Stimulated activated naive CD8-positive, alpha-beta T cell treated with anti-CD3 and anti-CD28 coated beads, Interleukin-15, Interleukin-2, amounts not matched to agents 100 ng/mL and 50 ng/mL, for 24 hours (primary cell): Measurements from ENCODE around the gene CCM2.

ENCODE experiments used
- H3K27ac Mint-ChIP-seq: one replicate; pipeline ENCODE4 v1.8.0; 2021; ENCODE audit warnings: mild to moderate bottlenecking, mixed read lengths
- H3K27me3 Mint-ChIP-seq: one replicate; pipeline ENCODE4 v1.8.0; 2021; ENCODE audit warnings: mixed read lengths
- H3K36me3 Mint-ChIP-seq: one replicate; pipeline ENCODE4 v1.8.0; 2021; ENCODE audit warnings: low read depth, mixed read lengths
- H3K4me1 Mint-ChIP-seq: one replicate; pipeline ENCODE4 v1.8.0; 2021; ENCODE audit warnings: low read depth, mixed read lengths
- H3K4me3 Mint-ChIP-seq: one replicate; pipeline ENCODE4 v1.8.0; 2021; ENCODE audit warnings: mild to moderate bottlenecking, mixed read lengths
- H3K9me3 Mint-ChIP-seq: one replicate; pipeline ENCODE4 v1.8.0; 2021; ENCODE audit warnings: mixed read lengths

CCM2 gene

GRCh38 chr7:44965441-44965903 lies 34.5 kb upstream of the CCM2 start:
- no peaks in the 10 kb centered on the region for H3K27me3 Mint-ChIP-seq
- peaks cover 60% of the 10 kb centered on the region for H3K36me3 Mint-ChIP-seq
- no peak overlapping the region for H3K4me3 Mint-ChIP-seq
- H3K4me1 Mint-ChIP-seq, result peaks cover 10% of the 10 kb centered on the region
- H3K27ac Mint-ChIP-seq, result no peak overlapping the region
- H3K9me3 Mint-ChIP-seq, result no peaks in the 10 kb centered on the region

- H3K4me1 Mint-ChIP-seq, result peaks cover 10% of the 10 kb centered on the region
- peaks cover 66% of the 10 kb centered on the region for H3K36me3 Mint-ChIP-seq
- no peaks in the 10 kb centered on the region for H3K27me3 Mint-ChIP-seq
- H3K9me3 Mint-ChIP-seq, result no peaks in the 10 kb centered on the region
- H3K27ac Mint-ChIP-seq, result no peak overlapping the region
- H3K4me3 Mint-ChIP-seq, result no peak overlapping the region
These were observed 33.9 kb upstream of the CCM2 start for GRCh38 chr7:44965937-44966730.

- peaks cover 72% of the 10 kb centered on the region for H3K36me3 Mint-ChIP-seq
- H3K4me1 Mint-ChIP-seq, result peaks cover 15% of the 10 kb centered on the region
- no peaks in the 10 kb centered on the region for H3K27me3 Mint-ChIP-seq
- no peaks in the 10 kb centered on the region for H3K9me3 Mint-ChIP-seq
- no peak overlapping the region for H3K27ac Mint-ChIP-seq
- no peak overlapping the region for H3K4me3 Mint-ChIP-seq
These were observed 33.1 kb upstream of the CCM2 start for GRCh38 chr7:44966731-44967538.

- Mint-ChIP-seq H3K27ac (peak overlapping the region; percentile 75), H3K4me3 (no peak overlapping the region), H3K36me3 (peaks cover 81% of the 10 kb centered on the region)
These were observed 32.2 kb upstream of the CCM2 start for GRCh38 chr7:44967571-44968446.

GRCh38 chr7:44969049-44969700 lies 30.8 kb upstream of the CCM2 start:
- Mint-ChIP-seq H3K4me3 (no peak overlapping the region), H3K9me3 (no peaks in the 10 kb centered on the region), H3K4me1 (peaks cover 31% of the 10 kb centered on the region), H3K27me3 (no peaks in the 10 kb centered on the region), H3K27ac (peak overlapping the region; percentile 8), H3K36me3 (peaks cover 83% of the 10 kb centered on the region)

More at GRCh38 chr7:44967571-44968446, 32.2 kb upstream of the CCM2 start:
- Mint-ChIP-seq H3K4me1 (peaks cover 22% of the 10 kb centered on the region), H3K27me3 (no peaks in the 10 kb centered on the region), H3K9me3 (no peaks in the 10 kb centered on the region)

- Mint-ChIP-seq H3K4me1 (peaks cover 34% of the 10 kb centered on the region), H3K27me3 (no peaks in the 10 kb centered on the region), H3K27ac (peak overlapping the region; percentile 67), H3K36me3 (peaks cover 86% of the 10 kb centered on the region), H3K4me3 (no peak overlapping the region), H3K9me3 (no peaks in the 10 kb centered on the region)
These were observed 30.1 kb upstream of the CCM2 start for GRCh38 chr7:44969701-44970522.

GRCh38 chr7:44970523-44971051 lies 29.4 kb upstream of the CCM2 start:
- no peak overlapping the region for H3K4me3 Mint-ChIP-seq
- H3K27me3 Mint-ChIP-seq, result no peaks in the 10 kb centered on the region
- peaks cover 85% of the 10 kb centered on the region for H3K36me3 Mint-ChIP-seq
- H3K9me3 Mint-ChIP-seq, result no peaks in the 10 kb centered on the region
- peaks cover 41% of the 10 kb centered on the region for H3K4me1 Mint-ChIP-seq
- H3K27ac Mint-ChIP-seq, result peak overlapping the region; percentile 31

GRCh38 chr7:44971188-44971901 lies 28.7 kb upstream of the CCM2 start:
- Mint-ChIP-seq H3K27me3 (no peaks in the 10 kb centered on the region), H3K9me3 (no peaks in the 10 kb centered on the region), H3K36me3 (peaks cover 83% of the 10 kb centered on the region), H3K4me1 (peaks cover 49% of the 10 kb centered on the region), H3K4me3 (no peak overlapping the region), H3K27ac (peak overlapping the region; percentile 66)

- Mint-ChIP-seq H3K27ac (peak overlapping the region; percentile 66), H3K4me3 (peak overlapping the region; percentile 5), H3K36me3 (peaks cover 82% of the 10 kb centered on the region), H3K9me3 (no peaks in the 10 kb centered on the region), H3K4me1 (peaks cover 51% of the 10 kb centered on the region), H3K27me3 (no peaks in the 10 kb centered on the region)
These were observed 28.0 kb upstream of the CCM2 start for GRCh38 chr7:44971902-44972441.

GRCh38 chr7:44972562-44972961 lies 27.4 kb upstream of the CCM2 start:
- Mint-ChIP-seq H3K4me1 (peaks cover 54% of the 10 kb centered on the region), H3K27me3 (no peaks in the 10 kb centered on the region), H3K27ac (peak overlapping the region; percentile 66), H3K36me3 (peaks cover 85% of the 10 kb centered on the region), H3K9me3 (no peaks in the 10 kb centered on the region), H3K4me3 (no peak overlapping the region)

- no peaks in the 10 kb centered on the region for H3K9me3 Mint-ChIP-seq
- peak overlapping the region; percentile 17 for H3K4me3 Mint-ChIP-seq
- H3K36me3 Mint-ChIP-seq, result peaks cover 86% of the 10 kb centered on the region
- peak overlapping the region; percentile 75 for H3K27ac Mint-ChIP-seq
- H3K27me3 Mint-ChIP-seq, result no peaks in the 10 kb centered on the region
- peaks cover 50% of the 10 kb centered on the region for H3K4me1 Mint-ChIP-seq
These were observed 26.2 kb upstream of the CCM2 start for GRCh38 chr7:44973610-44974401.

- peak overlapping the region; percentile 75 for H3K27ac Mint-ChIP-seq
- H3K4me3 Mint-ChIP-seq, result peak overlapping the region; percentile 99
- peaks cover 88% of the 10 kb centered on the region for H3K36me3 Mint-ChIP-seq
- H3K4me1 Mint-ChIP-seq, result peaks cover 56% of the 10 kb centered on the region
- no peaks in the 10 kb centered on the region for H3K9me3 Mint-ChIP-seq
- no peaks in the 10 kb centered on the region for H3K27me3 Mint-ChIP-seq
These were observed 25.5 kb upstream of the CCM2 start for GRCh38 chr7:44974549-44974948.
